Esophagus muscularis mucosa (tissue), 4 donors: ENCODE measurements around the gene CCDC201.

Source experiments
- EP300 ChIP-seq: sonication (generic); formaldehyde crosslinking; IDR thresholded peaks from one replicate; pipeline ENCODE4 v1.6.1; 2017; ENCODE audit warnings: antibody characterized with exemption
- POLR2A ChIP-seq: fragments of 450-650 bp; IDR thresholded peaks from one replicate; pipeline ENCODE4 v1.6.1; 2017; ENCODE audit warnings: antibody characterized with exemption, moderate library complexity, mild to moderate bottlenecking, low read depth
- POLR2AphosphoS5 ChIP-seq, 2 donors: sonication (generic); formaldehyde crosslinking; IDR thresholded peaks; one replicate each; pipeline ENCODE4 v1.6.1; 2017; ENCODE audit warnings: antibody characterized with exemption in 2 of 2
- TF ChIP-seq, protein P1 (sequence below), 3 experiments: fragments of 200-600 bp in 2 of 3; fragments of 450-650 bp in 1 of 3; sonication (generic) in 2 of 3; IDR thresholded peaks; one replicate each; pipeline ENCODE4 v1.5.1; 2017 to 2019; ENCODE audit warnings: antibody characterized with exemption in 3 of 3, mild to moderate bottlenecking in 2 of 3, moderate library complexity in 1 of 3

DNA sequence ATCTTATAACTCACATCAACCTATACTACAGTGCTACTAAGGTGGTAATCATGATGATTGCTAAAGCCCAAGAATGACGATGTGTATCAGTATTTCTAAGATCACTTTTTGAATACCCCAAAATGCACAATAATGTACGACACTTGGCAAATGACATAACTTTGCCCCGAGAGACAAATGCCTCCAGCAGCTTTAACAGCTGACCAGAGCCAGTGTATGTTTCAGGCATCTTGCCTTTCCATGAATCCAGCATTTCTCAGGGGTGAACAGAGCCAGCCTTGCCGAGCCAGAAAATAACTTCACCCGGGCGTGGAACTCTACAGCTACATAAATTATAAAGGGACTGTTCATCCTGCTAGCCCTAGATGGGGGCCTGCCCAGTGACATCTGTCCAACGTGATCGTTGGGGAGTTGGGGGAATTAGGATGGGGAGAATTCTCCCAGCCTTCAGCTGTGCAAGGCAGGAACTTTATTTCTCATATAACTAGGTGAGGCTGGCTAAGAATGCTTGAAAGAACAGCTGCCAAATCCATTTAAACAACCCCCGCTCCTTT is 46.4 kb upstream of the CCDC201 start:
- no peak for TF ChIP-seq EP300
- TF ChIP-seq, protein P1, sequence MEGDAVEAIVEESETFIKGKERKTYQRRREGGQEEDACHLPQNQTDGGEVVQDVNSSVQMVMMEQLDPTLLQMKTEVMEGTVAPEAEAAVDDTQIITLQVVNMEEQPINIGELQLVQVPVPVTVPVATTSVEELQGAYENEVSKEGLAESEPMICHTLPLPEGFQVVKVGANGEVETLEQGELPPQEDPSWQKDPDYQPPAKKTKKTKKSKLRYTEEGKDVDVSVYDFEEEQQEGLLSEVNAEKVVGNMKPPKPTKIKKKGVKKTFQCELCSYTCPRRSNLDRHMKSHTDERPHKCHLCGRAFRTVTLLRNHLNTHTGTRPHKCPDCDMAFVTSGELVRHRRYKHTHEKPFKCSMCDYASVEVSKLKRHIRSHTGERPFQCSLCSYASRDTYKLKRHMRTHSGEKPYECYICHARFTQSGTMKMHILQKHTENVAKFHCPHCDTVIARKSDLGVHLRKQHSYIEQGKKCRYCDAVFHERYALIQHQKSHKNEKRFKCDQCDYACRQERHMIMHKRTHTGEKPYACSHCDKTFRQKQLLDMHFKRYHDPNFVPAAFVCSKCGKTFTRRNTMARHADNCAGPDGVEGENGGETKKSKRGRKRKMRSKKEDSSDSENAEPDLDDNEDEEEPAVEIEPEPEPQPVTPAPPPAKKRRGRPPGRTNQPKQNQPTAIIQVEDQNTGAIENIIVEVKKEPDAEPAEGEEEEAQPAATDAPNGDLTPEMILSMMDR (IDR thresholded peaks at IDR 0.05): no peak
- TF ChIP-seq POLR2A: no peak
- no peak for TF ChIP-seq POLR2AphosphoS5 (IDR thresholded peaks at IDR 0.05)
